GM19351 (cell line): ENCODE measurements around the gene OR5A1.
"Not testable (repeated sequence)": the region's sequence is repeated elsewhere in the genome, so short reads cannot be mapped to it uniquely, and the experiment has no call there.

Source experiments
- ATAC-seq: cut with Tn5 transposase; IDR thresholded peaks from one replicate; pipeline ENCODE4 v1.9.1; 2021; ENCODE audit warnings: mild to moderate bottlenecking, moderate library complexity; ENCODE audit not compliant: unreplicated experiment

Gene OR5A1

GRCh38 chr11:59436169-59436568, at the start of gene OR5A1:
Gene OR5A1 (plus strand): TSS chr11:59436469. CDS start chr11:59443169, 6,700 bp downstream.
- ATAC-seq, result no peak

- ATAC-seq, result no peak
These were observed 42.1 kb upstream of the OR5A1 start for GRCh38 chr11:59394186-59394585.

GRCh38 chr11:59400461-59401261, 35.6 kb upstream of the OR5A1 start:
- ATAC-seq, result no peak

GRCh38 chr11:59401262-59401552, 35.1 kb upstream of the OR5A1 start:
- ATAC-seq, result no peak

GRCh38 chr11:59403546-59403945, 32.7 kb upstream of the OR5A1 start:
- ATAC-seq, result no peak

GRCh38 chr11:59413646-59414045, 22.6 kb upstream of the OR5A1 start:
- no peak for ATAC-seq

GRCh38 chr11:59415111-59415510, 21.2 kb upstream of the OR5A1 start:
- no peak for ATAC-seq

- ATAC-seq, result no peak
These were observed 19.7 kb upstream of the OR5A1 start for GRCh38 chr11:59416613-59417012.

GRCh38 chr11:59417023-59417422, 19.2 kb upstream of the OR5A1 start:
- ATAC-seq, result no peak

GRCh38 chr11:59418156-59418555, 18.1 kb upstream of the OR5A1 start:
- ATAC-seq, result no peak

GRCh38 chr11:59423835-59424234, 12.4 kb upstream of the OR5A1 start:
- ATAC-seq, result no peak

- no peak for ATAC-seq
These were observed 11.1 kb upstream of the OR5A1 start for GRCh38 chr11:59425131-59425530.

- no peak for ATAC-seq
These were observed 9.8 kb upstream of the OR5A1 start, which contains the start of gene OR5A2 for GRCh38 chr11:59426361-59427067. Gene OR5A2 (minus strand): TSS chr11:59426413. CDS start chr11:59422953, 3,460 bp downstream.

- no peak for ATAC-seq
These were observed 9.2 kb upstream of the OR5A1 start for GRCh38 chr11:59427068-59427382.

GRCh38 chr11:59429924-59430516, 6.2 kb upstream of the OR5A1 start:
- ATAC-seq, result peak; percentile 84

- ATAC-seq, result no peak
These were observed 1.5 kb downstream of the OR5A1 start for GRCh38 chr11:59437770-59438169.

GRCh38 chr11:59445624-59446023, 9.4 kb downstream of the OR5A1 start:
- ATAC-seq, result not testable (repeated sequence)

- no peak for ATAC-seq
These were observed 12.2 kb downstream of the OR5A1 start for GRCh38 chr11:59448484-59448883.

GRCh38 chr11:59456661-59457060, 20.4 kb downstream of the OR5A1 start, which contains the start of gene OR4D6:
Gene OR4D6 (plus strand): TSS chr11:59456961. CDS start chr11:59456961, 0 bp downstream.
- ATAC-seq, result no peak

GRCh38 chr11:59459916-59460315, 23.6 kb downstream of the OR5A1 start:
- ATAC-seq, result no peak

GRCh38 chr11:59463190-59463641, 26.9 kb downstream of the OR5A1 start:
- ATAC-seq, result no peak

- no peak for ATAC-seq
These were observed 36.7 kb downstream of the OR5A1 start, which contains the start of gene OR4D10 for GRCh38 chr11:59473015-59473414. Gene OR4D10 (plus strand): TSS chr11:59473315. CDS start chr11:59477430, 4,115 bp downstream.
